ENCODE results near the gene NUTM2B. TPM values are rescaled to one million over a fixed set of nuclear protein-coding genes. Genes with fewer than 3 reads are reported as not detected.
"Not testable (repeated sequence)": the region's sequence is repeated elsewhere in the genome, so short reads cannot be mapped to it uniquely, and the experiment has no call there.

The NUTM2B gene, protein sequence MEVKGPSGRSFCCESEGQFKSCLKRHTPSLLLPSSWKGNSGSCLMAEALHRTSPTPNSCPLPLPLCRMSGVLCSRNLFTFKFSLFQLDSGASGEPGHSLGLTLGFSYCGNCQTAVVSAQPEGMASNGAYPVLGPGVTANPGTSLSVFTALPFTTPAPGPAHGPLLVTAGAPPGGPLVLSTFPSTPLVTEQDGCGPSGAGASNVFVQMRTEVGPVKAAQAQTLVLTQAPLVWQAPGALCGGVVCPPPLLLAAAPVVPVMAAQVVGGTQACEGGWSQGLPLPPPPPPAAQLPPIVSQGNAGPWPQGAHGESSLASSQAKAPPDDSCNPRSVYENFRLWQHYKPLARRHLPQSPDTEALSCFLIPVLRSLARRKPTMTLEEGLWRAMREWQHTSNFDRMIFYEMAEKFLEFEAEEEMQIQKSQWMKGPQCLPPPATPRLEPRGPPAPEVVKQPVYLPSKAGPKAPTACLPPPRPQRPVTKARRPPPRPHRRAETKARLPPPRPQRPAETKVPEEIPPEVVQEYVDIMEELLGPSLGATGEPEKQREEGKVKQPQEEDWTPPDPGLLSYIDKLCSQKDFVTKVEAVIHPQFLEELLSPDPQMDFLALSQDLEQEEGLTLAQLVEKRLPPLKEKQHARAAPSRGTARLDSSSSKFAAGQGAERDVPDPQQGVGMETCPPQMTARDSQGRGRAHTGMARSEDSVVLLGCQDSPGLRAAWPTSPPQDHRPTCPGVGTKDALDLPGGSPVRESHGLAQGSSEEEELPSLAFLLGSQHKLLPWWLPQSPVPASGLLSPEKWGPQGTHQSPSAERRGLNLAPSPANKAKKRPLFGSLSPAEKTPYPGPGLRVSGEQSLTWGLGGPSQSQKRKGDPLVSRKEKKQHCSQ
- under 1 TPM; 0.25 to 0.37 TPM for total RNA-seq
- under 1 TPM in 1 of 2 donors, not detected in 1; 0.43 TPM for polyA plus RNA-seq

DNA sequence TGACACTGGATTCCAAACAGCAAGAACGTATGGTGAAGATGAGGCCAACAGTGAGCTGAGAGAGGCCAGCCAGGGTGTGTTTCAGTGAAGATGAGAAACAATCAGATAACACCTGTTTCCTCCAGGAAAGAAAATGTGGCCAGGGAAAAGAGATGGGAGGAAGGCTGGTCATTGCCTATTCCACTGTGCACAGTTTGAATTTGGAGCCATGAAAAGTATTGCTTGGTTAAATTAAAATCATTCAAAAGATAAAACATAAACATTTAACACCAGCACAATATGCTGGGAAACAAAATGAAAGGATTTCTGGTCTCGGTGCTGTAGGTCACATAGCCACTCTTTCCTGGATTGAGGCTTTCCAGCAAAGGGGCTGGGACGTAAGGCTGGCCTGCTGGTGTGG, at the start of gene NUTM2B:
Gene NUTM2B (plus strand): TSS at position 301 of the 400 bp plus-strand sequence. CDS start 383 bp downstream, outside the sequence.
- not testable (repeated sequence) for H3K27ac ChIP-seq (ENCODE audit: low read depth in 1 of 2, low read length in 2 of 2); H3K9ac ChIP-seq (ENCODE audit: low read depth in 1 of 2, low read length in 2 of 2); H3K27me3 ChIP-seq (ENCODE audit: control insufficient read depth in 4 of 4, insufficient read depth in 4 of 4, low read length in 3 of 4); H3K4me1 ChIP-seq (ENCODE audit: control insufficient read depth in 4 of 4, insufficient read depth in 4 of 4, low read length in 3 of 4); DNase-seq (ENCODE audit: low spot score); H3K9me3 ChIP-seq (ENCODE audit: control insufficient read depth in 4 of 4, low read length in 3 of 4); H3K4me3 ChIP-seq (ENCODE audit: low read depth in 1 of 3, low read length in 3 of 3); H3K36me3 ChIP-seq (ENCODE audit: control insufficient read depth in 4 of 4, insufficient read depth in 3 of 4, low read depth in 1 of 4, low read length in 3 of 4)
- 75% methylated on average over 1 of the region's 3 CpGs for WGBS

DNA sequence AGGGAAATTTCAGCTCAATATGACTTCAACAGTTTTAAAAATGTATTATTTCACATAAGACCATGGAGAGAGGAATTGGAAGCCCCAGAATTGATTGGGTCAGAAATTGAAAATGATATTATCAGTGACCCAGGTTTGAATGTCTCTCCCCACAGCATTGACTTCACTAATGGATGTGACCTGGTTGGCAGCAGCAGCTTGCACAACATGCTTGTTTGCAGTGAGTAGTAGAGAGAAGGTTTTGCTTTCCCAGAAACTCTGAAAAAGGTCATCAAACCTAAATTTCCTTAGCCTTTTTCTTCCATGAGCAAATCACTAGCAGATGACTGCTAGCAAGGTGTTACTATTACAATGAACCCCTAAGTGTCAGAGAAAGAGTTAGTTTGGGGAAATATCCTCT, 39.7 kb upstream of the NUTM2B start:
- not testable (repeated sequence) for DNase-seq (ENCODE audit: low spot score); H3K27me3 ChIP-seq (ENCODE audit: control insufficient read depth in 4 of 4, insufficient read depth in 4 of 4, low read length in 3 of 4); H3K9ac ChIP-seq (ENCODE audit: low read depth in 1 of 2, low read length in 2 of 2)

DNA sequence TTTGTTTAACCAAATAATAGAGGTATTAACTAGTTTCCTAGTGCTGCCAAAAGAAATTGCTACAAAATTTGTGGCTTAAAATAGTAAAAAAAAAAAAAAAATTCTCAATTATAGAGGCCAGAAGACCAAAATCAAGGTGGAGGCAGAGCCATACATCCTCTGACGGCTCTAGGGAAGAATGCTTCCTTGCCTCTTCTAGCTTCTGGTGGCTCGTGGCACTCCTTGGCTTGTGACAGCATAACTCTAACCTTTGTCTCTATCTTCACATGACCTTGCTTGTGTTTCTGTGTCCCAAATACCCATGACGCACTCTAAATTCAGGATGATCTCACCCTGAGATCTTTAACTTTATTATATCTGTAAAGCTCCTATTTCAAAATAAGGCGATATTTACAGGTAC, 38.3 kb upstream of the NUTM2B start:
- H3K4me1 ChIP-seq (ENCODE audit: control insufficient read depth in 4 of 4, insufficient read depth in 4 of 4, low read length in 3 of 4); H3K27ac ChIP-seq (ENCODE audit: low read depth in 1 of 2, low read length in 2 of 2); H3K36me3 ChIP-seq (ENCODE audit: control insufficient read depth in 4 of 4, insufficient read depth in 3 of 4, low read depth in 1 of 4, low read length in 3 of 4); H3K4me3 ChIP-seq (ENCODE audit: low read depth in 1 of 3, low read length in 3 of 3); DNase-seq (ENCODE audit: low spot score); H3K27me3 ChIP-seq (ENCODE audit: control insufficient read depth in 4 of 4, insufficient read depth in 4 of 4, low read length in 3 of 4); H3K9me3 ChIP-seq (ENCODE audit: control insufficient read depth in 4 of 4, low read length in 3 of 4); H3K9ac ChIP-seq (ENCODE audit: low read depth in 1 of 2, low read length in 2 of 2): not testable (repeated sequence)
- WGBS = 93% methylated on average over 4 of the region's 4 CpGs

More for the DNA sequence above, 39.7 kb upstream of the NUTM2B start:
- H3K9me3 ChIP-seq (ENCODE audit: control insufficient read depth in 4 of 4, low read length in 3 of 4); H3K36me3 ChIP-seq (ENCODE audit: control insufficient read depth in 4 of 4, insufficient read depth in 3 of 4, low read depth in 1 of 4, low read length in 3 of 4); H3K4me1 ChIP-seq (ENCODE audit: control insufficient read depth in 4 of 4, insufficient read depth in 4 of 4, low read length in 3 of 4); H3K4me3 ChIP-seq (ENCODE audit: low read depth in 1 of 3, low read length in 3 of 3); H3K27ac ChIP-seq (ENCODE audit: low read depth in 1 of 2, low read length in 2 of 2): not testable (repeated sequence)

DNA sequence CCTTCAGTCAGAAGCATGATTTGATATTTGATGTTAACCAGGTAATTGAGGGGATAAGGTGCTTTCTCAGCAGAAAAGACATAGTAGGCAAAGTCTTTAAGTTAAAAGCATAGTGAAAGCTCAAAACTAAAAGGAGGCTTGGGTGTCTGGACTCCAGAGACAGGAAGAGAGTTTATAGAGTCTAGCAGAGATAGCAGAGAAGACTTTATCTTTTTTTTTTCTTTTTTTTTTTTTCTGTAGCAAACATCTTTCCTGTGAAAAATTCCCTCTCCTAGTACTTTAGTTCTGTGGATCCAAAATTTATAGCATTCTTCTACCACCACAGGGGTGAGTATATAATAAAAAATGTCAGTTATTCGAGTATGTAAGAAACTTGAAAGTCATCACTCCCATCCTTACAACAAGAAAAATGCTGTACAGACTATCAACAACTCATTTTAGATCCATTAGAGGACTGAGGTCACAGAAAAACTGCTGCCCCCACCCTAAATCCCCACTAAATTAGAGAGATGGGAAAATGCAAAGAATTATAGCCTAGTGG, 33.7 kb upstream of the NUTM2B start:
- H3K27me3 ChIP-seq (ENCODE audit: control insufficient read depth in 4 of 4, insufficient read depth in 4 of 4, low read length in 3 of 4); H3K4me1 ChIP-seq (ENCODE audit: control insufficient read depth in 4 of 4, insufficient read depth in 4 of 4, low read length in 3 of 4); H3K36me3 ChIP-seq (ENCODE audit: control insufficient read depth in 4 of 4, insufficient read depth in 3 of 4, low read depth in 1 of 4, low read length in 3 of 4); H3K27ac ChIP-seq (ENCODE audit: low read depth in 1 of 2, low read length in 2 of 2); H3K9me3 ChIP-seq (ENCODE audit: control insufficient read depth in 4 of 4, low read length in 3 of 4); DNase-seq (ENCODE audit: low spot score); H3K4me3 ChIP-seq (ENCODE audit: low read depth in 1 of 3, low read length in 3 of 3); H3K9ac ChIP-seq (ENCODE audit: low read depth in 1 of 2, low read length in 2 of 2): not testable (repeated sequence)
- WGBS = 75% methylated on average over 1 of the region's 1 CpG

DNA sequence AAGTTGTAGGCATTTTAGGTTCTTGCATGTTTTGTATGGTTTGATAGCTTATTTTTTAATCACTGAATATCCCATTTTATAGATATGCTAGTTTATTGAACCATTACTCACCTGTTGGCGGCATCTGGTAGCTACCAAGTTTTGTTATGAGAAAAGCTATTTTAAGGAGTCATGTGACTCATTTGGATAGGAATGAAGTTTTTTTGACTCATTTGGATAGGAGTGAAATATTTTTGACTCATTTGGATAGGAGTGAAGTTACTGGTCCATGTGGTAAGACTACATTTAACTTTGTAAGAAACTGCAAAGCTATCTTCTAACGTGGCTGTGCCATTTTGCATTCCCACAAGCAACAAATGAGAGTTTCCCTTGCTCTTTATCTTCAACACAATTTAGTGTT, 28.1 kb upstream of the NUTM2B start:
- not testable (repeated sequence) for H3K9me3 ChIP-seq (ENCODE audit: control insufficient read depth in 4 of 4, low read length in 3 of 4); H3K27ac ChIP-seq (ENCODE audit: low read depth in 1 of 2, low read length in 2 of 2); DNase-seq (ENCODE audit: low spot score); H3K36me3 ChIP-seq (ENCODE audit: control insufficient read depth in 4 of 4, insufficient read depth in 3 of 4, low read depth in 1 of 4, low read length in 3 of 4); H3K27me3 ChIP-seq (ENCODE audit: control insufficient read depth in 4 of 4, insufficient read depth in 4 of 4, low read length in 3 of 4); H3K4me1 ChIP-seq (ENCODE audit: control insufficient read depth in 4 of 4, insufficient read depth in 4 of 4, low read length in 3 of 4); H3K4me3 ChIP-seq (ENCODE audit: low read depth in 1 of 3, low read length in 3 of 3); H3K9ac ChIP-seq (ENCODE audit: low read depth in 1 of 2, low read length in 2 of 2)
- 88% methylated on average over 2 of the region's 2 CpGs for WGBS

DNA sequence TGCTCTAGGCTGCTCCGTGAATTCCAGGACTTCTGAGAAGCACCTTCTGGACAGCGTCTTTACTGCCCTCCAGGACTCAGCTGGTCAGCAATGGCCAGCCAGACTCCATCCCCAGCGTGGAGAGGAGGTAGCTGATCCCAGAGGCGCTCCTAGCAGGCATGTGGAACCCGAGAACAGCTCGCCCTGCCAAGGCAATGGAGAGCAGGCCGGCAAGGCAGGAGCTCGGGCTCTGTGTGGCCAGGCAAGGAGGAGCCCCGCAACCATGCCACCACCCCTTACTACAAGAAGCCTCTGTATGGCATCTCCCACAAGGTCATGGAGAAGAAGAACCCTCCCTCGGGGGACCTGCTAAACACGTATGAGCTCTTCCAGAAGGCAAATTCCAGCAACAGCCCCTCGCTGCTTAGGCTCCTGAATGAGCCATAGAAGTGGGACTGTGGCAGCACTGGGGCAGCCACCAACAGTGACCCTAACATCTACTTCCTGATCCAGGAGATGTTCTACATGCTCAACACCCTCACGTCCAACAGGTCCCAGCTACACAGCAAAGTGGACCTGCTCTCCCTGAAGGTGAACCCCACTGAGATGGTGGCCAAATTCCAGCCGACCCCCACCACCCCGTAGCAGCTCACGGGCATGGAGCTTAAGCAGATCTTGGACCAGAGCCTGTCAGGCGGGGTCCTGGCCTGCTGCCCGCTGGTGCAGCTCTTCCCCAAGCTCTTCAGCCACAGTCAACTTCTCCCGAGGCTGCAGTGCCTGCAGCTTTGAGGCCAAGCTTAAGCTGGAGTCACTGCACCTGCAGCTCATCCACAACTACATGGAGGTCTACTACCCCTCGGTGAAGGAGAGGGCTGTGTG, 19.8 kb upstream of the NUTM2B start:
- H3K4me3 ChIP-seq (ENCODE audit: low read depth in 1 of 3, low read length in 3 of 3); H3K27me3 ChIP-seq (ENCODE audit: control insufficient read depth in 4 of 4, insufficient read depth in 4 of 4, low read length in 3 of 4); H3K9ac ChIP-seq (ENCODE audit: low read depth in 1 of 2, low read length in 2 of 2); H3K27ac ChIP-seq (ENCODE audit: low read depth in 1 of 2, low read length in 2 of 2); H3K9me3 ChIP-seq (ENCODE audit: control insufficient read depth in 4 of 4, low read length in 3 of 4); H3K36me3 ChIP-seq (ENCODE audit: control insufficient read depth in 4 of 4, insufficient read depth in 3 of 4, low read depth in 1 of 4, low read length in 3 of 4); H3K4me1 ChIP-seq (ENCODE audit: control insufficient read depth in 4 of 4, insufficient read depth in 4 of 4, low read length in 3 of 4); DNase-seq (ENCODE audit: low spot score): not testable (repeated sequence)
- WGBS = 94% methylated on average over 20 of the region's 20 CpGs

DNA sequence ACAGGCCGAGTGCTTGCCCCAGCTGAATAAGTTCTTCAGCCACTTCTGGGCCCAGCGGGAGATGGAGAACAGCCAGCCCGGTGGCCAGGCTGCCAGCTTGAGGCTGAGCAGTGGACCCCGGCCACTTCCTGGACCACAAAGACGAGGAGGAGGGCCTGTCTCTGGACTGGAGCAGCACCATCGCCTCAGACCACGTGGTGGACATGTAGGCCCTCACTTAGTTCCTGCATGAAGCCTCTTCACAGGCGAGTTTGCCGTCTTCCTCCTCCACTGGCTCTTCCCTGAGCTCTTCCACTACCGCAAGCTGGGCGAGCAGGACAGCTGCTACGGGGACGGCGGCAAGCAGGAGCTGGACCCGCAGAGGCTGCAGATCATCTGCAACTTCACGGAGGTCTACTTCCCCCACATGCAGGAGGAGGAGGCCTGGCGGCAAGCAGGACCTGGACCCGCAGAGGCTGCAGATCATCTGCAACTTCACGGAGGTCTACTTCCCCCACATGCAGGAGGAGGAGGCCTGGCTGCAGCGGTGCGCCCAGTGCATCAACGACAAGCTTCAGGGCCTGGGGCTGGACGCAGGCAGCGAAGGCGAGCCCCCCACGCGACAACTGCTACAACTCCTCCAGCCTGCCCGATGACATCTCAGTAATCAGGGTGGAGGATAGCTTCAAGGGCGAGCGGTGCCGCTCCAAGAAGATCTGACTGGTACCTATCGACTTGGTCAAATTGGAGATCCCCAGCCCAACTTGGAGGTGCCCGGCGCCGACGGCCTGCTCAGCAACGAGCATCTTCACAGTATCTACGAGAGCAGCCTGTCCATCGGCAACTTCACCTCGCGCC, 18.9 kb upstream of the NUTM2B start:
- H3K4me1 ChIP-seq (ENCODE audit: control insufficient read depth in 4 of 4, insufficient read depth in 4 of 4, low read length in 3 of 4); H3K36me3 ChIP-seq (ENCODE audit: control insufficient read depth in 4 of 4, insufficient read depth in 3 of 4, low read depth in 1 of 4, low read length in 3 of 4); H3K27ac ChIP-seq (ENCODE audit: low read depth in 1 of 2, low read length in 2 of 2); H3K27me3 ChIP-seq (ENCODE audit: control insufficient read depth in 4 of 4, insufficient read depth in 4 of 4, low read length in 3 of 4); H3K9ac ChIP-seq (ENCODE audit: low read depth in 1 of 2, low read length in 2 of 2); H3K9me3 ChIP-seq (ENCODE audit: control insufficient read depth in 4 of 4, low read length in 3 of 4); H3K4me3 ChIP-seq (ENCODE audit: low read depth in 1 of 3, low read length in 3 of 3); DNase-seq (ENCODE audit: low spot score): not testable (repeated sequence)
- 98% methylated on average over 41 of the region's 41 CpGs for WGBS

All from liver (tissue), 9 donors.